Coronary artery (tissue), 2 donors: ENCODE measurements around the gene C17orf67.

Source experiments
- DNase-seq: peaks from one replicate; pipeline ENCODE4 v3.0.0-alpha.2; 2017; ENCODE audit warnings: low spot score
- H3K27ac ChIP-seq, 2 donors: fragments of 200-600 bp; sonication (generic); one replicate each; pipeline ENCODE4 v1.5.1; 2016 to 2019
- H3K4me3 ChIP-seq: fragments of 200-600 bp; sonication (generic); 2 replicates; pipeline ENCODE4 v1.5.1; 2016; ENCODE audit warnings: mild to moderate bottlenecking, moderate library complexity
- TF ChIP-seq, protein P1 (sequence below): fragments of 200-600 bp; sonication (generic); IDR thresholded peaks from one replicate; pipeline ENCODE4 v1.5.1; 2019; ENCODE audit warnings: antibody characterized with exemption

The C17orf67 gene

DNA sequence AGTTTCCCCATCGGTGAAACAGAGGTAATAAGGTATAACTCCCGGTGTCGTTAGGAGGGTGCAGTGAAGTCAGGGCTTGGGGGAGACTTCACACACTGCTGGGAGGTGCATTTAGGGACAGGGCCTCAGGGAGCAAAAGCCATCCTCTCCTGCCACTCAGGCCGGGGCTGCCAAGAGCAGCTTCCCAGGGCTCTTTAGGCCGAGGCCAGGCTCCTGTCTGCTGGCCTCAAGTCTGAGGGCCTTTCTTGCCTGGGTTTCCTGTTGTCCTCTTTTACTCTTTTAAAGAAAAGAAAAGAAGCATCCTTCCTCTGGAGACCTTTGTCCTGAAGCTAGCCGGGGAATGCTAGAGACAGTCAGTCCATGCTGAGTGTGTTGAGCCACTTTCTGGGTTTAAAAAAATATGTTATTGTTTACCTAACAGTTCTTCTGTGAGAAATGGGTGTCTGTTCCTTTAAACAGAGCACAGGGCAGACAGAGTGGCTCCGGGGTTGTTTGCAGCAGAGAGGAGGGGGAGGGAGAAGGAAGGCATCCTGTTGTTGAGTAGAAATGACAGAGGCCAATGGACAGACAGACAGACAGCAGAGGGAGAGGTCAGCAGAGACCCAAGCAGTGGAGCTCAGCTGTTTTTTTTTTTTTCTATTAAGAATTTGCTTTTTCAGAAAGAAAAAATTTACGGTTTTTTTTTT is 79.1 kb downstream of the C17orf67 start:
- no peak overlapping the region for H3K27ac ChIP-seq

GRCh38 chr17:56752263-56752836 is 81.4 kb downstream of the C17orf67 start:
- TF ChIP-seq, protein P1, sequence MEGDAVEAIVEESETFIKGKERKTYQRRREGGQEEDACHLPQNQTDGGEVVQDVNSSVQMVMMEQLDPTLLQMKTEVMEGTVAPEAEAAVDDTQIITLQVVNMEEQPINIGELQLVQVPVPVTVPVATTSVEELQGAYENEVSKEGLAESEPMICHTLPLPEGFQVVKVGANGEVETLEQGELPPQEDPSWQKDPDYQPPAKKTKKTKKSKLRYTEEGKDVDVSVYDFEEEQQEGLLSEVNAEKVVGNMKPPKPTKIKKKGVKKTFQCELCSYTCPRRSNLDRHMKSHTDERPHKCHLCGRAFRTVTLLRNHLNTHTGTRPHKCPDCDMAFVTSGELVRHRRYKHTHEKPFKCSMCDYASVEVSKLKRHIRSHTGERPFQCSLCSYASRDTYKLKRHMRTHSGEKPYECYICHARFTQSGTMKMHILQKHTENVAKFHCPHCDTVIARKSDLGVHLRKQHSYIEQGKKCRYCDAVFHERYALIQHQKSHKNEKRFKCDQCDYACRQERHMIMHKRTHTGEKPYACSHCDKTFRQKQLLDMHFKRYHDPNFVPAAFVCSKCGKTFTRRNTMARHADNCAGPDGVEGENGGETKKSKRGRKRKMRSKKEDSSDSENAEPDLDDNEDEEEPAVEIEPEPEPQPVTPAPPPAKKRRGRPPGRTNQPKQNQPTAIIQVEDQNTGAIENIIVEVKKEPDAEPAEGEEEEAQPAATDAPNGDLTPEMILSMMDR = no peak
- DNase-seq = no peak
- Histone ChIP-seq H3K27ac (no peak overlapping the region), H3K4me3 (no peak overlapping the region)

More for the DNA sequence above, 79.1 kb downstream of the C17orf67 start:
- no peak for DNase-seq
- TF ChIP-seq, protein P1 = no peak
- H3K4me3 ChIP-seq = no peak overlapping the region

GRCh38 chr17:56751145-56751738 is 82.5 kb downstream of the C17orf67 start:
- TF ChIP-seq, protein P1 = no peak
- H3K4me3 ChIP-seq = no peak overlapping the region
- no peak overlapping the region for H3K27ac ChIP-seq
- DNase-seq = no peak

DNA sequence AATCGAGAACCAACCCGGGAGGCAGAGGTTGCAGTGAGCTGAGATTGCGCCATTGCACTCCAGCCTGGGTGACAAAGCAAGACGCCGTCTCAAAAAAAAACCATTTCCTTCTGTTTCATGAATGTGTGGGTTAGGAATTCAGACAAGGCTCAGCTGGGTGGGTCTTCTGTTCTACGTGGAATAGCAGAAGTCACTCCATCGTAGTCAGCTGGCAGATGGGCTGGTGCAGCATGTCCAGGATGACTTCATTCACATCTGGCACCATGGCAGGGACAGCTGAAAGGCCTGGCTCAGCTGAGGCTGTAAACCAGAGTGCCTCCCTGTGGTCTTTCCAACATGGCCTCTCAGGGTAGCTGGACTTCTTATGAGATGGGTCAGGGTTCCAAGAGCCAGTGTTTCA is 89.0 kb downstream of the C17orf67 start:
- DNase-seq = no peak
- TF ChIP-seq, protein P1 = no peak

GRCh38 chr17:56742601-56743000 is 91.1 kb downstream of the C17orf67 start:
- Histone ChIP-seq H3K4me3 (no peak overlapping the region), H3K27ac (no peak overlapping the region)
- TF ChIP-seq, protein P1 = no peak
- DNase-seq = no peak

More for the DNA sequence above, 89.0 kb downstream of the C17orf67 start:
- Histone ChIP-seq H3K4me3 (no peak overlapping the region), H3K27ac (no peak overlapping the region)
